ENCODE data around the gene DUOX2.
A peak's percentile ranks its signal among the peaks of the same experiment; 100 is the strongest.

DUOX2 gene

GRCh38 chr15:45118131-45118588 is 4.2 kb upstream of the DUOX2 start (continued):
- peak; percentile 56; the same call in 1 of the 2 replicates for TF ChIP-seq ZSCAN30 (tag by site-specific recombination; IDR thresholded peaks at IDR 0.05)
- no peak for TF ChIP-seq ZNF791 (tag by site-specific recombination; IDR thresholded peaks at IDR 0.05)
- peak; percentile 86 for TF ChIP-seq ZNF660 (tag by site-specific recombination; IDR thresholded peaks at IDR 0.05)
- 0 out of 2 replicates have a peak, but pooled peaks have one; percentile 65 for TF ChIP-seq ZNF2 (tag by site-specific recombination; IDR thresholded peaks at IDR 0.05)
- no peak for TF ChIP-seq ZNF645 (tag by site-specific recombination; IDR thresholded peaks at IDR 0.05)
- TF ChIP-seq SP3 (tag by site-specific recombination; IDR thresholded peaks at IDR 0.05): no peak
- TF ChIP-seq PRDM6 (tag by site-specific recombination; IDR thresholded peaks at IDR 0.05): no peak
- TF ChIP-seq ZSCAN5A (tag by site-specific recombination; IDR thresholded peaks at IDR 0.05): no peak
- no peak for TF ChIP-seq ZFP37 (tag by site-specific recombination; IDR thresholded peaks at IDR 0.05)
- TF ChIP-seq HOXD13 (CRISPR knock-in tag; IDR thresholded peaks at IDR 0.05; ENCODE audit: borderline replicate concordance): no peak
- peak; percentile 83 for TF ChIP-seq ZNF654 (tag by site-specific recombination; IDR thresholded peaks at IDR 0.05; ENCODE audit: low read depth)
- TF ChIP-seq ZSCAN16 (tag by site-specific recombination; IDR thresholded peaks at IDR 0.05): no peak
- TF ChIP-seq CTCF (tag by site-specific recombination; IDR thresholded peaks at IDR 0.05): peak; percentile 96
- TF ChIP-seq MYNN (tag by site-specific recombination; IDR thresholded peaks at IDR 0.05; ENCODE audit: borderline replicate concordance): no peak
- no peak for TF ChIP-seq ZNF707 (tag by site-specific recombination; IDR thresholded peaks at IDR 0.05)
- no peak for TF ChIP-seq ZNF677 (tag by site-specific recombination; IDR thresholded peaks at IDR 0.05)
- TF ChIP-seq ZNF600 (tag by site-specific recombination; IDR thresholded peaks at IDR 0.05): no peak
- no peak for TF ChIP-seq ZNF530 (tag by site-specific recombination; IDR thresholded peaks at IDR 0.05; ENCODE audit: low read depth)
- TF ChIP-seq ZNF292 (tag by site-specific recombination; IDR thresholded peaks at IDR 0.05; ENCODE audit: borderline replicate concordance, low read depth): no peak

GRCh38 chr15:45117308-45118130 is 3.5 kb upstream of the DUOX2 start:
- Histone ChIP-seq H3K4me1 (ENCODE audit: control insufficient read depth, insufficient read depth, low read length) (no peaks in the 10 kb centered on the region), H3K27ac (ENCODE audit: extremely low read depth, low read depth, low read length) (no peak overlapping the region), H3K36me3 (ENCODE audit: control insufficient read depth in 2 of 2, insufficient read depth in 1 of 2, low read length in 2 of 2) (no peaks in the 10 kb centered on the region), H3K9me3 (ENCODE audit: control insufficient read depth, insufficient read depth, low read depth, low read length) (no peaks in the 10 kb centered on the region), H3K4me3 (ENCODE audit: low read depth, low read length) (no peak overlapping the region)
- TF ChIP-seq ZNF37A (tag by site-specific recombination; IDR thresholded peaks at IDR 0.05): no peak
- TF ChIP-seq ZNF335 (tag by site-specific recombination; conservative IDR thresholded peaks at IDR 0.05): 0 out of 2 replicates have a peak, but pooled peaks have one; percentile 13
- no peak for TF ChIP-seq ZBTB21 (tag by site-specific recombination; IDR thresholded peaks at IDR 0.05)
- no peak for TF ChIP-seq ZSCAN16 (tag by site-specific recombination; IDR thresholded peaks at IDR 0.05)
- no peak for TF ChIP-seq MYNN (tag by site-specific recombination; IDR thresholded peaks at IDR 0.05; ENCODE audit: borderline replicate concordance)
- CTCF ChIA-PET: interaction anchor here (0.6 to 1.9 kb wide), 37 partner anchors 8 to 497 kb away, joined by 3 to 16 read pairs (median 5); partner anchors contain the start of genes DUOX1 and DUOXA1
- POLR2A ChIA-PET: interaction anchor here (0.9 to 1.2 kb wide), 3 partner anchors 25 to 334 kb away, joined by 3 to 4 read pairs (median 4); no protein-coding TSS in a partner anchor

All from HEK293 (cell line).